Fibroblast of lung (primary cell): ENCODE measurements around the gene RASA3. TPM values are rescaled to one million over a fixed set of nuclear protein-coding genes. Genes with fewer than 3 reads are reported as not detected.

ENCODE experiments used
- DNase-seq, 2 donors: peaks; one replicate each; pipeline versions ENCODE4 v3.0.0 to v3.0.0-alpha.2; 2010; ENCODE audit warnings: low read depth in 2 of 2
- H2AFZ ChIP-seq: 2 replicates; pipeline ENCODE4 v1.5.1; 2012; ENCODE audit warnings: low read length, control low read depth, inconsistent platforms
- H3K27ac ChIP-seq: 2 replicates; pipeline ENCODE4 v1.5.1; 2011; ENCODE audit warnings: low read length, control low read depth; ENCODE audit not compliant: insufficient read depth
- H3K27me3 ChIP-seq: 2 replicates; pipeline ENCODE4 v1.5.1; 2011; ENCODE audit warnings: mild to moderate bottlenecking, low read length; ENCODE audit not compliant: control insufficient read depth, insufficient read depth
- H3K36me3 ChIP-seq: 2 replicates; pipeline ENCODE4 v1.5.1; 2011; ENCODE audit warnings: low read length; ENCODE audit not compliant: control insufficient read depth, insufficient read depth
- H3K4me1 ChIP-seq: 2 replicates; pipeline ENCODE4 v1.5.1; 2011; ENCODE audit warnings: low read length; ENCODE audit not compliant: control insufficient read depth, insufficient read depth; ENCODE audit errors: extremely low read depth
- H3K4me2 ChIP-seq: 2 replicates; pipeline ENCODE4 v1.5.1; 2011; ENCODE audit warnings: low read length, control low read depth; ENCODE audit not compliant: insufficient read depth; ENCODE audit errors: extremely low read depth
- H3K4me3 ChIP-seq, 4 experiments: fragments of 200-600 bp in 1 of 4; sonication (generic) in 1 of 4; replicated peaks in 1 of 4; 2 replicates each; pipeline ENCODE4 v1.5.1; 2011 to 2016; ENCODE audit warnings: low read length in 4 of 4, low read depth in 3 of 4, mild to moderate bottlenecking in 3 of 4, control low read depth in 2 of 4, inconsistent platforms in 1 of 4, mixed read lengths in 1 of 4; ENCODE audit not compliant: insufficient read depth in 1 of 4; ENCODE audit errors: control extremely low read depth in 1 of 4
- H3K79me2 ChIP-seq: 2 replicates; pipeline ENCODE4 v1.5.1; 2012; ENCODE audit warnings: mild to moderate bottlenecking, low read length, inconsistent platforms; ENCODE audit not compliant: control insufficient read depth, insufficient read depth
- H3K9ac ChIP-seq: 2 replicates; pipeline ENCODE4 v1.5.1; 2011; ENCODE audit warnings: mild to moderate bottlenecking, low read length, control low read depth; ENCODE audit not compliant: insufficient read depth
- H3K9me3 ChIP-seq: 2 replicates; pipeline ENCODE4 v1.5.1; 2012; ENCODE audit warnings: low read depth, low read length; ENCODE audit not compliant: control insufficient read depth, insufficient read depth
- H4K20me1 ChIP-seq: 2 replicates; pipeline ENCODE4 v1.5.1; 2011; ENCODE audit warnings: low read length; ENCODE audit not compliant: control insufficient read depth, insufficient read depth; ENCODE audit errors: extremely low read depth
- EZH2 ChIP-seq: IDR thresholded peaks from 2 replicates; pipeline ENCODE4 v1.5.1; 2012; ENCODE audit warnings: low read length, control low read depth, mild to moderate bottlenecking; ENCODE audit errors: missing control alignments
- polyA plus RNA-seq, 2 donors: library from polyadenylated mRNA; depleted of rRNA in 1 of 2; stranded (reverse) in 1 of 2; unstranded in 1 of 2; fragments of >200 nt; gene quantifications; 2 replicates each; pipeline ENCODE4 v1.2.1, GENCODE V29; 2011 to 2012; ENCODE audit warnings: missing spikeins in 1 of 2
- total RNA-seq: library from RNA; depleted of rRNA; stranded (reverse); fragments of >200 nt; gene quantifications from 2 replicates; pipeline ENCODE4 v1.2.1, GENCODE V29; 2014
- TF ChIP-seq, protein P1 (sequence below), 2 donors: IDR thresholded peaks in 1 of 2; conservative IDR thresholded peaks in 1 of 2; 1 replicate in 1 of 2; 2 replicates in 1 of 2; pipeline ENCODE4 v1.5.1; 2011 to 2012; ENCODE audit warnings: low read length in 2 of 2, control low read depth in 1 of 2, inconsistent platforms in 1 of 2, low read depth in 1 of 2, mild to moderate bottlenecking in 1 of 2

Gene RASA3
- total and polyA plus RNA-seq, 2 donors (not counting 1 experiment from before 2014, with no cell fraction given), result 26.6 to 31.1 TPM

- no peaks in the 10 kb centered on the region for H3K9me3 ChIP-seq
- H3K27me3 ChIP-seq, result no peaks in the 10 kb centered on the region
- no peaks in the 10 kb centered on the region for H4K20me1 ChIP-seq
- H3K27ac ChIP-seq, result no peak overlapping the region
- H3K36me3 ChIP-seq, result peaks cover 1% of the 10 kb centered on the region
- no peak overlapping the region for H2AFZ ChIP-seq
- TF ChIP-seq, protein P1, sequence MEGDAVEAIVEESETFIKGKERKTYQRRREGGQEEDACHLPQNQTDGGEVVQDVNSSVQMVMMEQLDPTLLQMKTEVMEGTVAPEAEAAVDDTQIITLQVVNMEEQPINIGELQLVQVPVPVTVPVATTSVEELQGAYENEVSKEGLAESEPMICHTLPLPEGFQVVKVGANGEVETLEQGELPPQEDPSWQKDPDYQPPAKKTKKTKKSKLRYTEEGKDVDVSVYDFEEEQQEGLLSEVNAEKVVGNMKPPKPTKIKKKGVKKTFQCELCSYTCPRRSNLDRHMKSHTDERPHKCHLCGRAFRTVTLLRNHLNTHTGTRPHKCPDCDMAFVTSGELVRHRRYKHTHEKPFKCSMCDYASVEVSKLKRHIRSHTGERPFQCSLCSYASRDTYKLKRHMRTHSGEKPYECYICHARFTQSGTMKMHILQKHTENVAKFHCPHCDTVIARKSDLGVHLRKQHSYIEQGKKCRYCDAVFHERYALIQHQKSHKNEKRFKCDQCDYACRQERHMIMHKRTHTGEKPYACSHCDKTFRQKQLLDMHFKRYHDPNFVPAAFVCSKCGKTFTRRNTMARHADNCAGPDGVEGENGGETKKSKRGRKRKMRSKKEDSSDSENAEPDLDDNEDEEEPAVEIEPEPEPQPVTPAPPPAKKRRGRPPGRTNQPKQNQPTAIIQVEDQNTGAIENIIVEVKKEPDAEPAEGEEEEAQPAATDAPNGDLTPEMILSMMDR (conservative IDR thresholded peaks at IDR 0.05 in 1 of 2, IDR thresholded peaks at IDR 0.05 in 1 of 2; ENCODE audit: low read depth in 1 of 2, low read length in 2 of 2), result no peak
- no peak for TF ChIP-seq EZH2
- H3K4me1 ChIP-seq, result peaks cover 8% of the 10 kb centered on the region
- no peaks in the 10 kb centered on the region for H3K79me2 ChIP-seq
- no peak overlapping the region for H3K4me2 ChIP-seq
- no peak overlapping the region for H3K9ac ChIP-seq
- no peak for DNase-seq
- no peak overlapping the region for H3K4me3 ChIP-seq
Observed at GRCh38 chr13:113945857-113946408, 186.5 kb downstream of the RASA3 start.

- Histone ChIP-seq H4K20me1 (no peaks in the 10 kb centered on the region), H3K4me3 (no peak overlapping the region), H3K36me3 (peaks cover 1% of the 10 kb centered on the region), H2AFZ (no peak overlapping the region), H3K4me2 (no peak overlapping the region), H3K9ac (no peak overlapping the region), H3K4me1 (peaks cover 9% of the 10 kb centered on the region), H3K27me3 (no peaks in the 10 kb centered on the region), H3K79me2 (no peaks in the 10 kb centered on the region), H3K27ac (no peak overlapping the region), H3K9me3 (no peaks in the 10 kb centered on the region)
- TF ChIP-seq, protein P1 (conservative IDR thresholded peaks at IDR 0.05 in 1 of 2, IDR thresholded peaks at IDR 0.05 in 1 of 2; ENCODE audit: low read depth in 1 of 2, low read length in 2 of 2), result no peak
- TF ChIP-seq EZH2, result no peak
- DNase-seq, result no peak
Observed at GRCh38 chr13:113943821-113944565, 188.4 kb downstream of the RASA3 start.

GRCh38 chr13:113942591-113943103 is 189.8 kb downstream of the RASA3 start:
- DNase-seq, result no peak
- Histone ChIP-seq H3K9ac (no peak overlapping the region), H3K27me3 (no peaks in the 10 kb centered on the region), H3K79me2 (no peaks in the 10 kb centered on the region), H2AFZ (no peak overlapping the region), H3K4me3 (no peak overlapping the region), H3K36me3 (peaks cover 1% of the 10 kb centered on the region), H3K4me2 (no peak overlapping the region), H3K4me1 (peaks cover 8% of the 10 kb centered on the region), H4K20me1 (no peaks in the 10 kb centered on the region), H3K9me3 (no peaks in the 10 kb centered on the region), H3K27ac (no peak overlapping the region)
- TF ChIP-seq, protein P1 (conservative IDR thresholded peaks at IDR 0.05 in 1 of 2, IDR thresholded peaks at IDR 0.05 in 1 of 2; ENCODE audit: low read depth in 1 of 2, low read length in 2 of 2), result no peak
- no peak for TF ChIP-seq EZH2
